Activated naive CD8-positive, alpha-beta T cell treated with anti-CD3 and anti-CD28 coated beads, Interleukin-2, amount 50 U/mL, for 16 hours (primary cell): ENCODE results near the gene C14orf119.

Source experiments
- DNase-seq: peaks from one replicate; pipeline ENCODE4 v3.0.0-alpha.2; 2020; ENCODE audit warnings: low read depth, low spot score

Gene C14orf119, protein sequence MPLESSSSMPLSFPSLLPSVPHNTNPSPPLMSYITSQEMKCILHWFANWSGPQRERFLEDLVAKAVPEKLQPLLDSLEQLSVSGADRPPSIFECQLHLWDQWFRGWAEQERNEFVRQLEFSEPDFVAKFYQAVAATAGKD

DNA sequence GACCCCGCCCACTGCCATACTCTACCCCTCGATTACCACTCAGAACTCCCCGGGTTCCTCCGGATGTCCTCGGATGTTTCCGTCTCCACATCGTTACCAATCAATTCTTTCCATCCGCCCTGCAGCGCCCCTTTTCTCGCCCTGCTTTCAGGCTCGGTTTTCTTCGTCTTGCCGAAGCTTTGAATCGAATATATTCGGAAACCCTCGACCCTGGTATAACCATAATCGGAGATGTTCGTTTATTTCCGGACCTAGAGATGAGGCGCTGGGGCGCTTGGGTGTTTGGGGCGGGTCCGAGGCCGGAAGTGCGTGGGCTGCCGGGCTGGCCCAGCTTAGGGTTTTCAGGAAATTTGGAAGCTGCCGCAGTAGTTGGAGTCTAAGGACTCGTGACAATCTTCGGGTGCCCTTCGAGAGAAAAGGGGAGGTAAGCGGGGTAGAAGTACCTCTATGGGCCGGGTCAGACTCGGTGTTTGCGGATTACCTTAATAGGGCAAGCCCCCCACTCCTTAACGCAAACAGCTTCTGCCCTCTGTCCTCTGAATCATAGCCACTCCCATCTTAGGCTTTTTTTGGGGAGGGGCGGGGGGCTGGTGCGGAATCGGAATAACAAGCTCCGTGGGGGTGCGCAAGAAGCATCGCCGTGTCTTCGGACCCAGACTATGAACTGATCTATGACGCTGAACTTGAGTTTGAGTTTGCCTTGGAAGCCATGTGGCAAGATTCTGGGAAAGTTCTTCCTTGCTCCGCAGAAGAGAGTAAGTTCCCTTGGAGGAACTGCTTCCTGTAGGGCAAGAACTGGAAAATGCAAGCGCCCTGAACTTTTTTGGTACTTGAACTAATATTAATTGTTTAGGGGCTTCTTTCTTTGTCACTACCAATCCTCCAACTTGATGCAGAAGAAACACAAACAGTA lies at the start of gene C14orf119:
TSS of gene C14orf119 (plus strand) at position 310 of the 913 bp plus-strand sequence. CDS start 2,154 bp downstream, outside the sequence.
- DNase-seq, result peak; percentile 99

DNA sequence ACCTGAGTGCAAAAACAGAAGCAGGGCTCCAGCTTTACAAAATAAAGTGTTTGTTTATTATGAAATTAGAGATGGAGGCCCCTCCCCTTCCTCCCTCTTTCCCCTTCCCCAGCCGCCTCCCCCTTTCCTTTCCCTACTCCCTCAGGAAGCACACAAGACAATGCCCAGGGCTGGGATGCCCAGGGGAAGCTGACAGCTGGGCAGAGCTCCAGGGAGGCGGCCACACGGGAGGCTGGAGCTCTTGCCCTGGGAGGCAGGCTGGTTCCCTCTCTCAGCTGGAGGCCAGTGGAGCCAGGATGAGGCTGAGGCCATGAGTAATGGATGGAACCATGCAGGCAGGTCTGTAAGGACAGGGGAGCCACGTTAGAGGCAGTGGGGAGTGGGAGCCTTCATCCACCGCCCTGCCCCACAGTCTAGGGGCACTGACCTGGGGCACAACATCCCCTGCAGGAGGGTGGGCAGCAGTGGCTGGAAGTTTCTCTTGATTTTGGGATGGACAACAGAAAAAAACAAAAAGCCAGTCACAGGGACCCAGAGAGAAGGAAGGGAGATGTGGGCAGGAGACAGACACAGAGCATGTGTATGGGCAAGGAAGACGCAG lies 48.2 kb upstream of the C14orf119 start:
- DNase-seq, result no peak

DNA sequence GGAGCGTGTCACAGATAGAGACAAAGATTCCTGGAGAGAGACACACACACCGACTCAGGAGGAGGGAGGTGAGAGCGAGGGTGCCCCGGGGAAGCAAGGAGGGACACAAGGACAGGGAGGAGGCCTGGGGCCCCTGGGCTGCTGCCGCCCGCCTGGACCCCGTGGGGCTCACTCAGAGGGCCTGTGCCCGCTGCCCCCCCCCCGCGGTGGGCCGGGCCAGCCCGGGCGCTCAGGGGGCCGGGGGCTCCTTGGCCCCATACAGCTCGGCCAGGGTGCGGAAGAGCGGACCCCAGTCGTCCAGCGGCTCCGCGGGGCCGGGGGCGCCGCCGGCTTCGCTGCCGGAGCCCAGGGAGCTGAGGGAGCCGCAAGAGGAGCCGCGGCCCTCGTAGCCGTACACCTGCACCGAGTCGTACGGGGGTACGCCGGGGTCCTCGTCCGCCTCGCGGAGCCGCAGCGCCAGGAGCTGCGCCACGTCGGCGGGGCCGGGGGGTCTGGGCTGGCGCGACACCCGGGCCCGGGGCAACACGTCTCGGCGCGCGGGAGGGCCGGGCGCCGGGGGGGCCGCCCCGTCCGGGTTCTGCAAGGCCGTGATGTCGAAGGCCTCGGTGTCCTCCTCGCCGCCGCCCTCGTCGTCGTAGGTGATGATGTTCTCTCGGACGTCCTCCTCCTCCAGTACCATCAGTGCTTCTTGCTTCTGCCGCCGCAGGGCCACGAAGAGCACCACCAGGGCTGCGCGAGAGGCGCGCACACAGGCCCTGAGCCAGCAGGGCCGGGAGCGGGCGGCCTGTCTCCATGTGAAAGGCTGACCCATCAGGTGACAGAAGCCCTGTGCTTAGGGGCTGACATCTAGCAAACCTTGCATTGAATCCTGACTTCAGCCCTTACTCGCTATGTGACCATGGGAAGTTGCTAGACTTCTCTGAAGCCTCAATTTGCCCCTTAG lies 47.3 kb upstream of the C14orf119 start:
- DNase-seq, result no peak

DNA sequence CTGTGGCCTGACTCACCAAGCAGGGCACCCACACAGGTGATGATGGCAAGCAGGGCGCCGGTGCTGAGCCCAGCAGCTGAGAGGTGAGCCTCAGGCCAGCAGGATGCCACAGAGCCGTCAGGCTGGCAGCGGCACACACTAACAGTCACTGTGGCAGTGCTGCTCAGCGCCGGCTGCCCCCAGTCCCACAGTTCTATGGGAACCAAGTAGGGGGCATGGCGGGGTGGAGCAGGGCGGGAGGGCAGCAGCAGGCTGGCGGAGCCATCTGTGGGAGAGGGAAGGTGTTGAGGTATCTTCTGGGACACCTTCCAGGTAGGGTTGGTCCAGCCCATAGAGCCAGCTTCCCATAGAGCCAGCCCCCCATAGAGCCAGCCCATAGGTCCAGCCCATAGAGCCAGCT lies 46.3 kb upstream of the C14orf119 start:
- DNase-seq, result no peak

DNA sequence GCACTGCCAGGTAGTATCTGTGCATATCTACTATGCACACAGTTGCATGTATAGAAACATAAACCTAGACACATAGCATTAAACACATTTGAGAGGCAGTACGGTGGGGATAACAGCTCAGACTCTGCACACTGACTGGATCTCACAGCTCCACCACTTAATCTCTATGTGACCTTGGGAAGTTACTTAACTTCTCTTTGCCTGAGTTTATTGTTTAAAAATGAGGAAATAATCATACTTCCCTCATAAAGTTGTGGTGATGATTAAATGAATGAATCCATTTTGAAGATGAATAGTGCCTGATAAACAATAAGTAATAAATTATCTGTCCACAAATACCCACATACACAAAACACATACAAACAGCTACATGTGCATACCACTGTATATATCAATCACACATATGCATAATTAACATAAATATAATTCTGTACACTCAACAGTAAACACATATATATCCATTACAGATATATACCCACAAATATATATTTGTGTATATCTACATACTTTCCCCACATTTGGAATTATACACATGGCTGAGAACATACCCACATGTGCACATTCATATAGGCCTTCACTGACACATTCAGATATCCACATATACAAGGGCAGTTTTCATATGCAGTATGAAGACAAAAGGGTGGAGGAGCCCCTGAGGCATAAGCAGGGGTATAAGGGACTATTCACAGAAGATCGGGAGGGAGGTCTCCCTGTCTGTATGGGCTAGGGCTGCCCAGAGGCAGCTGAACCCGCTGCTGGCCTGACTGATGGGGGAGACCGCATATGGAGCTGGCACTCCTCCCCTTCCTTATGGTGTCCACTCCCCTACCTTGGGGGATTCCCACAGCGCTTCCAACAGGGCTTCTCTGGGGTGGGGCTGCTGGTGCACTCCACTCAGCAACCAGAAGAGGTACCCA lies 43.9 kb upstream of the C14orf119 start:
- no peak for DNase-seq

DNA sequence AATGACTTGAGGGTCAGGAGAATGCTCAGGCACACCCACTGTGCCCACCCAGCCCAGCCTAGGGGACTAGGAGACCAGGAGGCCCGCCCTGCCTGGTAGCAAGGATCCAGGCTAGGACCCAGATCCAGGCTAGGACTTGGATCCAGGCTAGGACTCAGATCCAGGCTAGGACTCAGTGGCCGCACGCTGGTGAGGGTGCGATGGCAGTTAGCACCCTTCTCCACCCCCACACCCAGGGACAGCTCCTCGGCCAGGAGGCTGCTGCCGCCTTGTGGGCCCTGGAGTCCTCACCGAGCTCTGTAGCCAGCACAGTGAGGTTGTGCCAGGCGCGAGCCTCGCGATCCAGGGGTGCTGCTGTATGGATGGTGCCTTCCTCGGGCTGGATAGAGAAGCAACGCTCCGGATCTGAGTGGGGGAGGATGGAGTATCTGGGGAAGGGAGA lies 43.1 kb upstream of the C14orf119 start:
- no peak for DNase-seq

DNA sequence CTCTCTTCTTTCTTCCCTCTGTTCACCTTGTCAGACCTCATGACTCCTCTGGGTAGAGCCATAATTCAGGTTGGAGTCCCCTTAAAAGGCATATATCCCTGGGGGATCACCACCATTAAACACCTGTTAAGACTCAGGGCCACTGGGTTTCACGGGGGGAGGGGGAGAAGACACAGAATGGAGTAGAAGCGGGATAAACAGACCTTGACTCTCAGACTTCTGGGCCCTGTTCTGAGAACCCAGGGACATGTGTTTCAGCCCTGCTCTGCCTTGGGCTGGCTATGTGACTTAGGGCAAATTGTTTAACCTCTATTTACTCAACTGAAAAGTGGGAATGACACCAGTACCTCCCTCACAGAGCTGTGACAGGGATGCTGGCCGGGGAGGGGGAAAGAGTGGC lies 42.6 kb upstream of the C14orf119 start:
- DNase-seq, result no peak

DNA sequence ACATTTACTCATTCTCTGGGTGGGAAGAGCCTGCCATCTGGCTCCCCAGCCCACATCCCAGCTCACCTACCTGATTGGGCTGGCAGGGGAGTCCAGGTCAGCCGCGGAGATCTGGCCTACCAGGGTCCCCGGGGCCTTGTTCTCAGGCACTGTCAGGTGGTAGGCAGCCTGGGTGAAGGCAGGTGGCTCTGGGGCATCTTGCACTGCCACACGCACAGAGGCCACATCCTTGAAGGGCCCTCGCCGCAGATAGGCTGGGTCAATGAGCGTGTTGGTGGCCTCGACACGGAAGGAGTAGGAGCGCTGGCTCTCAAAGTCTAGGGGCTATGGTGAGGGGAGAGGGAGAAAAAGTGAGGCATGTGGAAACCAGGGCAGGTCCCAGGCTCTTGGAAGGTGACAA lies 41.9 kb upstream of the C14orf119 start:
- no peak for DNase-seq

DNA sequence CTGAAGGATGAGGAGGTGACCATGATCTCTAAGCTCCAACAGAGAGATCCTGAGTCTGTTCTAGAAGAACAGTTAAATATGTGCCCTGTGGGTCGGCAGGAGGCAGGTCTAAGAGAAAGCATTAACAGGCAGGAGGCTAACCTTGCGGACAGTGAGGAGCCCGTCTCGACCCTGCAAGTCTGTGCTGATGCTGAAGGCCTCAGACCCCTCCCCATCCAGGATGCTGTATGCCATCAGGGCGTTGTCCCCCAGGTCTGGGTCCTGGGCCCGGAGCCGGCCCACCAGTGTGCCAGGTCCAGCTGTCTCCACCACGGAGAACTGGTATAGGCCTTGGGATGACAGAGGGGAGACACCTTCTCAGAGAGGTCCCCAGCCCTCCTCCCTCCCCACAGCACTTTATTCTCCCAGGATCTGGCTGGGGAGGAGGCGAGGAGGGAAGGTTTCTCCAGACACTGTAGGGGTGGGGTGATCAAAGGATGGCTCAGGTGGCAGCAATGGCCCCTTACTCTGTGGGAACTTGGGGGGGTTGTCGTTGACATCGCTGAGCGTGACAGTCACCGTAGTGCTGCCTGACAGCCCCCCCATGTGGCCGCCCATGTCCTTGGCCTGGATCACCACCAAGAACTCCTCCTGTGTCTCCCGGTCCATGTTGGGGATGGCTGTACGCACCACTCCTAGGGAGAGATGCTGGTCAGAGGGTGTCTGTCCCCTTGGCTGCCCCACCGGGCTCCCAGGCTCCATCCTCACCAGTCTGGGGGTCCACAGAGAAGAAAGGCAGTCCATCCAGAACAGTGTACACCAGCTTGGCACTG lies 41.1 kb upstream of the C14orf119 start:
- DNase-seq, result no peak

DNA sequence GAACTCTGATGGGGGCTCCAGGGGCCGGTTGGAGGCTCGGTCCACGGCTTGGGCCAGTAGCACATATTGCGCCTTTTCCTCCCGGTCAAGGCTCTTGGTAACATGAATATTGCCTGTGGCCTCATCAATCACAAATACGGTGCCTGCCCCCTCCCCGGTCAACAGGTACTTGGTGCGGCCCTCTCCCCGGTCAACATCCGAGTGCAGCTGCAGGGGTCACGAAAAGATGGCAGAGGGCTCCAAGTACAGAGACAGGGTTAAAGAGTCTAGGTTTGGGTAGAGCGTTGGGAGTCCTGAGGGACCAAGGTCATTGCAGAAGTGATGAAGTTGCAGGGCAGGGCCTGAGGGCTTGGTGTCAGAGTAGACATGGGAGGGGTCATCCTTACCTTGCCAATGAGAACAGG lies 40.2 kb upstream of the C14orf119 start:
- DNase-seq, result no peak

DNA sequence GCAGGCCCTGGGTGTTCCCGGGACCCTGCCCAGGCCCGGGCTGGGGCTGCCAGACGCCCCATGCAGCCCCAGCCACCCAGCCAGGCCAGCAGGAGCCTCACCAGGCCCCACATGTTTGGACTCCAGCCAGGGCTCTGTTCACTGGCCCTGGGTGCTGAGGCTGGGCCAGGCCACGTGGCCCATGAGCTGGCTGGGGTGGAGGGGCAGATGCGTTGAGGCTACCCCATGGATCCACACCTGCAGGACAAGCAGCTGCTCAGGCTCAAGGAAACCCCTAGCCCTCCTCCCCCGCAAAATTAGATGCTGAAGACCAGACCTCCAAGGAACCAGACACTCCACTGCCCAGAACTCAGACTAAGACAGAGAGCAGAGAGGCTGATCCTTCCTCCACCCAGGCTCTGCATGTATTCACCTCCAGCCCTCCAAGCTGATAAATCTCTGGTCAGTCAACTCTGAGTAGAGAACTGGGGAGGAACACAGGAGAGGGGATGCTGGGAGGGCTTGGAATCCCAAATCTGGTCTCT lies 39.6 kb upstream of the C14orf119 start:
- no peak for DNase-seq

DNA sequence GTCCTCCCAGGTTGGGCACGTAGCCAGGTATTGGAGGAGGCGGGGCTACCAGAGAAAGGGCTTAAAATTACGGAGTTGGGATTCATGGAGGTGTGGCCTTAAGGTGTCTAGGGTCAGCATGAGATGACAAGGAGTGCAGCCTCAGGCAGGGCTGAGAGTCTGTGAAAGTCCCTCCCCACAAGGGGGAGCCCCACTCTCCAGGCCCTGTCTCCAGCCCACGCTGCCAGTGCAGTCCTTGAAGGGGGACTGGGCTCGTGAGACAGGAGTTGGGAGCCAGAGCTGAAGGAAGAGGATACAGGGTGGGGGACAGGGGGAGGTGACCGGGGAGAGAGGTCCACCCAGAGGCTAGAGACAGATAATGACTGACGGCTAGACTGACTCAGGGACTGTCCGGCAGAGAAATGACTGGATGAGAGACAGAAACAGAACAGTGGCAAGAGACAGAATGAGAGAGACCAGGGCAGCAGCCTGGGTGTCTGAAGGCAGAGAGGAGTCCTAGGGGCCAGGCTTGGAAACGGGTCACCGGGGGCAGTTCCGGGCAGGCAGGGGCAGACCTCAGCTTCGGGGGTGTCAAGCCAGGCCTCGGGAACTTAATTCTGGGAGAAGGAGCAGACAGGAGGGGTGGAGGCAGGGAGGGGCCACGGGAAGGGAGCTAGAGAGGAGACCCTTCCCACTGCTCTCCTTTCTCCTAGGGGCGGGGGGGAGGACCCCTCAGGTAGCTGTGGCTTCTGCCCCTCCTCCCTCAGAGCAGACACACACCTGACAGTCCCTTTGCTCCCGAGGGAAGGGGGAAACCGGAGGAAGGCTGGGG lies 39.0 kb upstream of the C14orf119 start:
- DNase-seq, result no peak

DNA sequence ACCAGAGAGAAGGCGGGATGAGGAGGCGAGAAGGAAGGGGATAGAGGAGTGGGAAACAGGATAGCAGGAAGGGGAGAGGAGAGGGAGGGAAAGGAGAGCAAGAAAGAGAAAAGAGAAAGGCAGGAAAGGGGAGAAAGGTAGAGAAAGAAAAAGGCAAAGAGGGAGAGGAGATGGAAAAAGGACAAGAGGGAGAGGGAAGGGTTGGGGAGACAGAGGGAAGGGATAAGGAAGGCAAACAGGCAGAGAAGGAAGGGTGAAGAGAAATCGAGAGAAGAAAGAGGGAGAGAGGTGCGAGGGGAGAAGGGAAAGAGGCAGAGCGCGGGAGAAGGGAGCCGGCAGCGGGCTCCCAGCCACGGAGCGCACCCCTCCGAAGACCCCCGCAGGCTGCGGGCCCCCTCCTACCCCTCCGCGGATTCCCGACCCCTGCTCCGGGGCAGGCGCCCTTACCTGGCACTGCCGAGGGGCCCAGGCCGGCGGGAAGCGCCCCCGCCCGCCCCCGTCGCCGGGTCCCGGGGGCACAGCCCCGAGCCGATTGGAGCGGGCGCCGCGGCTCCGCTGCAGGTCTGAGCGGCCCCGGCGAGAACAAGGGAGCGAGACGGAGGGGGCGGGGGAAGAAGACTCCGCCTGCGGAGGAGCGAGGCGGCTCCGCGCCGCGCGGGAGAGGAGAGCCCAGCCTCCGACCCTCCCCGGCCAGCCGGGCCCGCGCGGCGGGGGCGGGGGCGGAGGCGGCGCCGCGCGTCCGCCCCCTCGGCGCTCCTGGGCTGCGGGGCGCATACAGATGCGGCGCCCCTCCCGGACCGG lies 38.1 kb upstream of the C14orf119 start, which contains the start of gene CDH24:
TSS of gene CDH24 (minus strand) at position 565 of the 801 bp plus-strand sequence. CDS start 1,787 bp downstream, outside the sequence.
- no peak for DNase-seq

DNA sequence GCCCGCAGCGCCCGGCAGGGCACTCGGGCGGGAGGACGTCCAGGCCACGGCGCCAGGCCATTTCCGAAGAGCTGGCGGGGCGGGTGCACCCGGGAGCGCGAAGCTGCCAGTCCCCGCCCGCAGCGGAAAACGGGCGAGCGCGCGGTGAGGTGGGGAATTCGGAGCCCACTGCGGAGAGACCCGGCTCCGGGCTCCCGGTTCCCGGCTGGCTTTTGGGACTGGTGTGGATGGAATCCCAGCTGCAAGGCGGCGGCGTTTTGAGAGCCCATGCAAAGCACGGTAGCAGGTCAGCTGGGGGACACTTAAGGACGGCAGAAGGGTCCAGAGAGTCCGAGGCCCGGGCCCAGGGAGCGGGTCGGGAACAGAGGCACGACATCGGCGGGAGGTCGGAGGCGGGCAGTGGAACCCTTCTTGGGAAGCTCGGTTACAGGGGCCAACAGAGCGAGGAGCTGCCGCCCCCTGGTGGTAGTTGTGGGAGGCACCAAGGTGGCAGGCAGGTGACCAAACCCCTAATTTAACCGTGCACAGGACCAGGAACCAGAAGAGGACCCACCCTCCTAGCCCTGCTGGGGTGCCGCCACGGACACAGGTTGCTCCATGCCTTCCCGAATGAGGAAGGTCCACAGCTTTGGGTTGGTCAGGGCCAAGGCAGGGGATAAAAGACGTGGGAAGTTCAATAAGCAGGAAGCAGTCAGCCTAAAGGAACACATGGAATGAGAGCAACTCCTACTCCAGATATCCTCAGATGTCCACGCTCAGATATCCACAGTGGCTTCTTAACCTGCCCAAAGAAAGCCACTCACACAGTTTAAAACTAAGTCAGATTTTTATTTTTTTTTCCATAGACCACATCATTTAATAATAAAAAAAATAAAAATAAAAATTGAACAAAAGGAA lies 37.3 kb upstream of the C14orf119 start:
- DNase-seq, result peak; percentile 74

DNA sequence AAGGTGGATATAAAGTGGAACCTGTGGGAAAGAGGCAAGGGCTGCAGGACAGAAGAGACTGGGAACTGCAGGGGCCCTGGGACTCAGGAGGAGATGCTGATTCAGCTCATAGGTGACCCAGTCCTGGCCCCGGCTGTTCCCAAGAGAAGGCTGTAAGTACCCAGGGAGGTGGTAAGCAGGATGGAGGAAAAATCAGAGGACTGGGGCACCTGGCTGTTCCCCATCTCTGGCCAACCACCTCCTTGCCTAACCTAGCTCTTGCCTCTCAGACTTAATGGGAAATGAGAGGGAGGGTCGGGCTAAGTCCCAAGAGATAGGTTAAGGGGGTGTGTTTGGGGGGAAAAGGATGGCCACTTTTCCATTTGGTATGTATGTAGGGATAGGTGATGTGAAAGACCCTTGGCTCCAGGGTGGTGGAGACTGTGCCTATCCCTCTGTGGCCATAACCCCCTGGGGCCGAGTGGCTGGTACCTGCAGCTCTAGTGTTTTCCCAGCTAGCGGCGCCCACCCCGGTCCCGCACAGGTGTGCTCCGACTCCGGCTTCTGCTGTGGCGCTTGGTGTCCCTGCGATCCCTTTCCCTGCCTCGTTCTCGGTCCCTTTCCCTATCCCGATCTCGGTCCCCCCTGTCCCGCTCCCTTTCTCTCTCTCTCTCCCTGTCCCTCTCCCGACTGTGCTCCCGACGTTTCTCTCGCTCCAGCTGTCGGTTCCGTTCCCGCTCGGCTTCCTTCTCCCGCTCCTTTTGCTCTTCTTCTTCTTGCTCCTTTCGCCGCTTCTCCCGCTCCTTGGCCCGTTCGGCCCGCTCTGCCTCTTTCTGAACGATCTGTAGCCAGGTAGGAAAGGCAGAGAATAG lies 36.4 kb upstream of the C14orf119 start:
- no peak for DNase-seq
